A673 (cell line): Measurements from ENCODE around the gene UBE4B. TPM values are rescaled to one million over a fixed set of nuclear protein-coding genes. Genes with fewer than 3 reads are reported as not detected.

Source experiments
- BruUV-seq: library from RNA; stranded (reverse); fragments of 400-500 nt; replicated peaks from 2 replicates; lab custom pipeline; 2021; lab: Mats Ljungman, UMichigan
- CTCF ChIA-PET: fragments of 300-600 bp; sonication (Branson Sonifier 250); formaldehyde crosslinking; loops from one replicate; lab custom pipeline; 2022; ENCODE audit warnings: antibody characterized with exemption; lab: Charles Lee
- POLR2A ChIA-PET: fragments of 300-600 bp; sonication (Branson Sonifier 250); formaldehyde crosslinking; loops from one replicate; lab custom pipeline; 2022; ENCODE audit warnings: antibody characterized with exemption; ENCODE audit not compliant: low non-redundant PET; lab: Charles Lee
- DNase-seq: peaks from one replicate; pipeline ENCODE4 v3.0.0-alpha.2; 2015; ENCODE audit warnings: low spot score
- H3K27ac ChIP-seq: fragments of 200-600 bp; sonication (generic); 2 replicates; pipeline ENCODE4 v1.5.1; 2016; ENCODE audit warnings: mixed run types, low read depth, mild to moderate bottlenecking, mixed read lengths, antibody characterized with exemption, low read length; ENCODE audit not compliant: poor library complexity, severe bottlenecking
- H3K27me3 ChIP-seq: fragments of 200-600 bp; sonication (generic); replicated peaks from 2 replicates; pipeline ENCODE4 v1.6.1; 2017; ENCODE audit warnings: mixed run types, low read depth, mild to moderate bottlenecking, mixed read lengths, antibody characterized with exemption, low read length; ENCODE audit not compliant: insufficient read depth, poor library complexity
- H3K36me3 ChIP-seq: fragments of 200-600 bp; sonication (generic); 2 replicates; pipeline ENCODE4 v1.6.1; 2016; ENCODE audit warnings: mixed run types, mild to moderate bottlenecking, mixed read lengths, antibody characterized with exemption, low read length; ENCODE audit not compliant: insufficient read depth, poor library complexity, severe bottlenecking
- H3K4me1 ChIP-seq: fragments of 200-600 bp; sonication (generic); 2 replicates; pipeline ENCODE4 v1.6.1; 2017; ENCODE audit warnings: mixed run types, mild to moderate bottlenecking, mixed read lengths, antibody characterized with exemption, low read length; ENCODE audit not compliant: insufficient read depth, poor library complexity, severe bottlenecking
- H3K4me3 ChIP-seq: fragments of 200-600 bp; sonication (generic); 2 replicates; pipeline ENCODE4 v1.5.1; 2016; ENCODE audit warnings: low read depth, mixed run types, mild to moderate bottlenecking, mixed read lengths, low read length; ENCODE audit not compliant: poor library complexity, severe bottlenecking
- H3K9me3 ChIP-seq: fragments of 200-600 bp; sonication (generic); 2 replicates; pipeline ENCODE4 v1.6.1; 2016; ENCODE audit warnings: mixed run types, low read depth, mild to moderate bottlenecking, mixed read lengths, antibody characterized with exemption, low read length; ENCODE audit not compliant: poor library complexity, severe bottlenecking
- CTCF ChIP-seq: fragments of 300-800, 200-600 bp; sonication (generic); conservative IDR thresholded peaks from 2 replicates; pipeline ENCODE4 v1.5.1; 2017; ENCODE audit warnings: low read depth, mild to moderate bottlenecking, antibody characterized with exemption, low read length, moderate library complexity, mixed read lengths
- EZH2 ChIP-seq: fragments of 200-600 bp; sonication (generic); IDR thresholded peaks from 2 replicates; pipeline ENCODE4 v1.6.1; 2017; ENCODE audit warnings: borderline replicate concordance, low read depth, mild to moderate bottlenecking, mixed read lengths, antibody characterized with exemption, low read length; ENCODE audit not compliant: poor library complexity, severe bottlenecking
- intact Hi-C: fragments of 100-400 bp; cut with micrococcal nuclease; formaldehyde crosslinking; loops from one replicate; pipeline ENCODE4 v1.10.0; 2022; ENCODE audit not compliant: unreplicated experiment
- total RNA-seq: library from RNA; stranded (reverse); gene quantifications from 2 replicates; pipeline ENCODE4 v1.2.3, GENCODE V29; 2021

UBE4B gene
- total RNA-seq, 1 experiment from 2014 or later, result 58.0 TPM

- TF ChIP-seq EZH2 (no peak), CTCF (no peak)
- ChIA-PET POLR2A (no interaction called here), CTCF (no interaction called here)
- intact Hi-C loops, result no loop called here
- Histone ChIP-seq H3K4me1 (no peaks in the 10 kb centered on the region), H3K9me3 (no peaks in the 10 kb centered on the region), H3K27ac (no peak overlapping the region), H3K4me3 (no peak overlapping the region), H3K36me3 (no peaks in the 10 kb centered on the region), H3K27me3 (no peaks in the 10 kb centered on the region)
- no TSS peak for BruUV-seq
- DNase-seq, result no peak
Observed at GRCh38 chr1:10193288-10193687, 160.5 kb downstream of the UBE4B start.

DNA sequence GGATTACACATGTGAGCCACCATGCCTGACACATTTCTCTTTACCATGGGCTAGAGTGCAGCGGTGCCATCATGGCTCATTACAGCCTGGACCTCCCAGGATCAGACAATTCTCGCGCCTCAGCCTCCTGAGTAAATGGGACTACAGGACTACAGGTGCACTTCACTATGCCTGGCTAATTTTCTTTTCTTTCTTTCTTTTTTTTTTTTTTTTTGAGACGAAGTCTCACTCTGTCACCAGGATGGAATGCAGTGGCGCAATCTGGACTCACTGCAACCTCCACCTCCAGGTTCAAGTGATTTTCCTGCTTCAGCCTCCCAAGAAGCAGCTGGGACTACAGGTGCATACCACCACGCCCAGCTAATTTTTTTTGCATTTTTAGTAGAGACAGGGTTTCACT lies 162.8 kb downstream of the UBE4B start:
- H3K9me3 ChIP-seq, result no peaks in the 10 kb centered on the region
- POLR2A ChIA-PET, result no interaction called here
- no peaks in the 10 kb centered on the region for H3K27me3 ChIP-seq
- no peak for DNase-seq
- H3K4me3 ChIP-seq, result no peak overlapping the region
- H3K4me1 ChIP-seq, result no peaks in the 10 kb centered on the region
- intact Hi-C loops, result no loop called here
- BruUV-seq, result no TSS peak
- TF ChIP-seq CTCF (no peak), EZH2 (no peak)
- H3K27ac ChIP-seq, result no peak overlapping the region
- CTCF ChIA-PET, result no interaction called here
- H3K36me3 ChIP-seq, result no peaks in the 10 kb centered on the region

DNA sequence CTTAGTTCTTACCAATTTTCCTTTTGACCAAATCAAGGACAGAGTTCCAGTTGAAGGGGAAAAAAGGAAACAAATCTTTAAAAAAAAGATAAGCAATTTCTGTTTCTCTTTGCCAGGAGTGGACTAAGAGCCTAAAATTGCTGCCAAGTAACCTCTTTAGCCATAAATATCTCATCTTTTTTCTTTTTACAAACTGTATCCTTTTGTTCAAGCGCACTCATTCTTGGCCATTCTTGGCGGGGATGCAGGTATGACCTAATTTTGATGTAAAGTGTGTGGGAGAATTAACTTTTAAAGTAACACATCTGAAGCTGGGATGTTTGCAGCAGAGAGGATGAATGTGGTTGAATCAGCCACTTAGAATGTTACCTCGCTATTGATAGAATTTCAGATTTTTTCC lies 164.2 kb downstream of the UBE4B start:
- Histone ChIP-seq H3K27ac (no peak overlapping the region), H3K36me3 (no peaks in the 10 kb centered on the region), H3K4me1 (no peaks in the 10 kb centered on the region), H3K9me3 (no peaks in the 10 kb centered on the region), H3K4me3 (no peak overlapping the region), H3K27me3 (no peaks in the 10 kb centered on the region)
- no TSS peak for BruUV-seq
- intact Hi-C loops, result no loop called here
- ChIA-PET CTCF (no interaction called here), POLR2A (no interaction called here)
- no peak for DNase-seq
- TF ChIP-seq CTCF (no peak), EZH2 (no peak)
